Neuronal stem cell (in vitro differentiated cells): ENCODE data around the gene IMMP2L.

Source experiments
- DNase-seq: peaks from one replicate; pipeline ENCODE4 v3.0.0-alpha.2; 2013; ENCODE audit warnings: low spot score
- H2AFZ ChIP-seq: one replicate; pipeline ENCODE4 v1.6.1; 2013; ENCODE audit warnings: mild to moderate bottlenecking, low read length, inconsistent platforms
- H2AK5ac ChIP-seq: 2 replicates; pipeline ENCODE4 v1.6.1; 2013; ENCODE audit warnings: low read depth, mild to moderate bottlenecking, inconsistent platforms, low read length, moderate library complexity, mixed read lengths
- H2BK120ac ChIP-seq: 2 replicates; pipeline ENCODE4 v1.6.1; 2013; ENCODE audit warnings: low read depth, mild to moderate bottlenecking, inconsistent platforms, low read length, moderate library complexity, mixed read lengths
- H2BK12ac ChIP-seq: one replicate; pipeline ENCODE4 v1.6.1; 2013; ENCODE audit warnings: low read length, inconsistent platforms
- H2BK15ac ChIP-seq: 2 replicates; pipeline ENCODE4 v1.6.1; 2013; ENCODE audit warnings: mild to moderate bottlenecking, low read length, inconsistent platforms, mixed read lengths
- H2BK5ac ChIP-seq: one replicate; pipeline ENCODE4 v1.6.1; 2013; ENCODE audit warnings: inconsistent platforms, mild to moderate bottlenecking, low read length, moderate library complexity
- H3K14ac ChIP-seq: one replicate; pipeline ENCODE4 v1.6.1; 2013; ENCODE audit warnings: low read length, inconsistent platforms
- H3K18ac ChIP-seq: 2 replicates; pipeline ENCODE4 v1.6.1; 2013; ENCODE audit warnings: low read length, inconsistent platforms
- H3K23ac ChIP-seq: 2 replicates; pipeline ENCODE4 v1.6.1; 2013; ENCODE audit warnings: low read depth, mild to moderate bottlenecking, mixed read lengths, low read length, inconsistent platforms; ENCODE audit not compliant: poor library complexity
- H3K27ac ChIP-seq: replicated peaks from 3 replicates; pipeline ENCODE4 v1.5.1; 2013; ENCODE audit warnings: low read length, inconsistent platforms
- H3K27me3 ChIP-seq, 3 experiments: 2 replicates each; pipeline ENCODE4 v1.6.1; 2013; ENCODE audit warnings: low read length in 3 of 3, mild to moderate bottlenecking in 2 of 3, inconsistent platforms in 1 of 3, low read depth in 1 of 3, mixed read lengths in 1 of 3, moderate library complexity in 1 of 3; ENCODE audit not compliant: control insufficient read depth in 3 of 3, insufficient read depth in 3 of 3
- H3K36me3 ChIP-seq, 2 donors: replicated peaks in 1 of 2; 2 replicates each; pipeline ENCODE4 v1.6.1; 2013; ENCODE audit warnings: low read length in 2 of 2; ENCODE audit not compliant: control insufficient read depth in 2 of 2, insufficient read depth in 2 of 2
- H3K4ac ChIP-seq: 2 replicates; pipeline ENCODE4 v1.6.1; 2013; ENCODE audit warnings: inconsistent platforms, mild to moderate bottlenecking, low read length, moderate library complexity
- H3K4me1 ChIP-seq, 2 donors: 1 replicate in 1 of 2; 2 replicates in 1 of 2; pipeline ENCODE4 v1.6.1; 2013; ENCODE audit warnings: low read length in 2 of 2, low read depth in 1 of 2; ENCODE audit not compliant: control insufficient read depth in 2 of 2, insufficient read depth in 1 of 2
- H3K4me2 ChIP-seq: one replicate; pipeline ENCODE4 v1.6.1; 2013; ENCODE audit warnings: mild to moderate bottlenecking, low read length, inconsistent platforms; ENCODE audit not compliant: insufficient read depth, poor library complexity, severe bottlenecking
- H3K4me3 ChIP-seq, 2 donors: 2 replicates each; pipeline ENCODE4 v1.5.1; 2013; ENCODE audit warnings: low read length in 2 of 2, mild to moderate bottlenecking in 2 of 2, inconsistent platforms in 1 of 2, moderate library complexity in 1 of 2
- H3K79me1 ChIP-seq: one replicate; pipeline ENCODE4 v1.6.1; 2013; ENCODE audit warnings: low read depth, mild to moderate bottlenecking, inconsistent platforms, low read length, moderate library complexity
- H3K9ac ChIP-seq: one replicate; pipeline ENCODE4 v1.6.1; 2013; ENCODE audit warnings: mild to moderate bottlenecking, low read depth, low read length, inconsistent platforms; ENCODE audit not compliant: poor library complexity
- H3K9me3 ChIP-seq, 2 donors: replicated peaks in 1 of 2; 2 replicates each; pipeline versions ENCODE3 to v1.6.1; 2013; ENCODE audit warnings: low read length in 2 of 2, mild to moderate bottlenecking in 2 of 2, inconsistent platforms in 1 of 2, low read depth in 1 of 2, mixed read lengths in 1 of 2, moderate library complexity in 1 of 2; ENCODE audit not compliant: control insufficient read depth in 2 of 2, insufficient read depth in 1 of 2
- H4K8ac ChIP-seq: one replicate; pipeline ENCODE4 v1.6.1; 2013; ENCODE audit warnings: low read depth, mild to moderate bottlenecking, inconsistent platforms, low read length, moderate library complexity
- H4K91ac ChIP-seq: one replicate; pipeline ENCODE4 v1.6.1; 2013; ENCODE audit warnings: low read length, low read depth, mild to moderate bottlenecking, inconsistent platforms; ENCODE audit not compliant: poor library complexity
- WGBS, 2 donors: extraction: QIAGEN DNeasy Blood & Tissue Kit; methylation state at CpG; one replicate each; pipeline ENCODE4 v1.1.7; 2013; ENCODE audit warnings: missing lambda C conversion rate in 2 of 2, mixed read lengths in 1 of 2; ENCODE audit not compliant: insufficient read length in 2 of 2, insufficient replicate concordance in 1 of 2; ENCODE audit errors: extremely low coverage in 2 of 2; 5-methylcytosine and 5-hydroxymethylcytosine counted together

Gene IMMP2L

GRCh38 chr7:111388016-111388415 is 174.3 kb downstream of the IMMP2L start:
- Histone ChIP-seq H3K4ac (no peak overlapping the region), H3K4me3 (no peak overlapping the region), H2BK120ac (no peak overlapping the region), H3K9ac (no peak overlapping the region), H3K4me2 (no peak overlapping the region), H3K9me3 (no peaks in the 10 kb centered on the region), H2BK5ac (no peak overlapping the region), H2BK15ac (no peak overlapping the region), H3K27ac (no peak overlapping the region), H3K27me3 (no peaks in the 10 kb centered on the region), H3K18ac (no peak overlapping the region), H3K23ac (no peak overlapping the region), H2AFZ (no peak overlapping the region), H3K4me1 (peaks cover 3% of the 10 kb centered on the region in 2 donors), H3K79me1 (no peaks in the 10 kb centered on the region), H2BK12ac (no peak overlapping the region), H4K8ac (no peak overlapping the region), H3K14ac (no peak overlapping the region), H4K91ac (no peak overlapping the region), H3K36me3 (peaks cover 0 to 1% of the 10 kb centered on the region in 2 donors), H2AK5ac (no peak overlapping the region)
- no peak for DNase-seq
- no CpG with 5 or more reads among the region's 2 CpGs for WGBS, 2 donors

GRCh38 chr7:111384065-111384891 is 178.0 kb downstream of the IMMP2L start:
- H3K27me3 ChIP-seq: no peaks in the 10 kb centered on the region
- no peak overlapping the region for H3K23ac ChIP-seq
- no peaks in the 10 kb centered on the region for H3K9me3 ChIP-seq
- no peak overlapping the region for H4K91ac ChIP-seq
- no peak overlapping the region for H2BK5ac ChIP-seq
- DNase-seq: no peak
- H3K9ac ChIP-seq: no peak overlapping the region
- H3K27ac ChIP-seq: no peak overlapping the region
- no peaks in the 10 kb centered on the region for H3K79me1 ChIP-seq
- no peaks in the 10 kb centered on the region for H3K4me1 ChIP-seq
- no peak overlapping the region for H2BK120ac ChIP-seq
- WGBS, 2 donors: no CpG with 5 or more reads among the region's 3 CpGs
- no peak overlapping the region for H2BK15ac ChIP-seq
- no peaks in the 10 kb centered on the region for H3K36me3 ChIP-seq
- H4K8ac ChIP-seq: no peak overlapping the region
- H2BK12ac ChIP-seq: no peak overlapping the region
- no peak overlapping the region for H3K18ac ChIP-seq
- no peak overlapping the region for H3K4me3 ChIP-seq
- H2AK5ac ChIP-seq: no peak overlapping the region
- H2AFZ ChIP-seq: no peak overlapping the region
- no peak overlapping the region for H3K14ac ChIP-seq
- no peak overlapping the region for H3K4me2 ChIP-seq
- no peak overlapping the region for H3K4ac ChIP-seq

DNA sequence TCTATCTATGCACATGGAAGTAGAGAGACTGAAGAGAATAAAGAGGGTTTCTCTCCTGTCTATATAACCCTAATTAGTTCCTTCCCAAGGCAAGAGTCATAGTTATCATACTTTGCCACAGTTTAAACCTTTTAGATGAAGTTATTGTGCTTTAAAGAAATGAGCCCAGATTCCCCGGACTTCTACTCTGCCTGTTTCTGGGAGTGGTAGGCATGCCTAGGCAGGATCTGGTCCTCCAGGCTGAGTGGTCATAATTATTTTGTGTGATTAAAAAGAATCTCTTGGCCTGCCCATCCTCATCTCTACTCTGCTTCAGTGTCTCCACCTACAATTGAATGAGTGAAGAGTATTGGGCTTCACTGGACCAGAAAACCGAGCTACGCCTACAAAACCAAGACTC is 179.2 kb downstream of the IMMP2L start:
- Histone ChIP-seq H4K91ac (no peak overlapping the region), H3K79me1 (no peaks in the 10 kb centered on the region), H3K9ac (no peak overlapping the region), H3K27ac (no peak overlapping the region), H3K14ac (no peak overlapping the region), H4K8ac (no peak overlapping the region), H3K4me1 (no peaks in the 10 kb centered on the region), H3K18ac (no peak overlapping the region), H2AFZ (no peak overlapping the region), H2BK15ac (no peak overlapping the region), H2BK12ac (no peak overlapping the region), H2BK5ac (no peak overlapping the region), H3K9me3 (no peaks in the 10 kb centered on the region), H2AK5ac (no peak overlapping the region), H3K36me3 (no peaks in the 10 kb centered on the region), H2BK120ac (no peak overlapping the region), H3K4me3 (no peak overlapping the region), H3K27me3 (no peaks in the 10 kb centered on the region), H3K4me2 (no peak overlapping the region), H3K4ac (no peak overlapping the region), H3K23ac (no peak overlapping the region)
- no CpG with 5 or more reads among the region's 3 CpGs for WGBS, 2 donors
- no peak for DNase-seq

DNA sequence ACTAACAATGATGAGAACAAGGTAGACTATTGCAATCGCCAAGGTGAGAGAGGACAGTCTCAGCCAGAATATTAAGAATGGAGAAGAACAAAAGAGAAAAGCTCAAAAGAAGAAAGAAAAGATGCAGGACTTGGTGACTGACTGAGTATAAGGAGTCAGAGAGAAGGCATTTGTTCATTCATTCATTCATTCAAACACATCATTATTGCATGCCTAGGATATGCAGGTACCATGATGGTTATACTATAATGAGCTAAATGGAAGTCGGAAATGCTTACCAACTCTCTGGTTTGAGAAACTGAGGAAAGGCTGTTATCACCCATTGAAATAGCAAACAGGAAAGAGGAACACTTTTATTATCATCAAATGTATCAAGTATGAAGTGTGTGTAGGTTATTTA is 180.7 kb downstream of the IMMP2L start:
- H4K8ac ChIP-seq: no peak overlapping the region
- H2AFZ ChIP-seq: no peak overlapping the region
- no peaks in the 10 kb centered on the region for H3K27me3 ChIP-seq
- H2BK120ac ChIP-seq: no peak overlapping the region
- no peak overlapping the region for H3K4me3 ChIP-seq
- no peaks in the 10 kb centered on the region for H3K36me3 ChIP-seq
- H2BK5ac ChIP-seq: no peak overlapping the region
- H3K18ac ChIP-seq: no peak overlapping the region
- no CpG with 5 or more reads among the region's 2 CpGs for WGBS, 2 donors
- H3K9ac ChIP-seq: no peak overlapping the region
- H3K79me1 ChIP-seq: no peaks in the 10 kb centered on the region
- no peak overlapping the region for H3K27ac ChIP-seq
- H2BK15ac ChIP-seq: no peak overlapping the region
- DNase-seq: no peak
- peaks cover 0 to 1% of the 10 kb centered on the region in 2 donors for H3K9me3 ChIP-seq
- no peak overlapping the region for H2AK5ac ChIP-seq
- H4K91ac ChIP-seq: no peak overlapping the region
- no peak overlapping the region for H2BK12ac ChIP-seq
- no peak overlapping the region for H3K23ac ChIP-seq
- H3K14ac ChIP-seq: no peak overlapping the region
- no peaks in the 10 kb centered on the region for H3K4me1 ChIP-seq
- H3K4ac ChIP-seq: no peak overlapping the region
- H3K4me2 ChIP-seq: no peak overlapping the region
